ENCODE results near the gene MEGF9. TPM values are rescaled to one million over a fixed set of nuclear protein-coding genes. Genes with fewer than 3 reads are reported as not detected.

The MEGF9 gene
- total RNA-seq, 1 donor from 2014 or later: 17.7 TPM

- FAIRE-seq (no peak), DNase-seq (ENCODE audit: low read depth) (no peak)
- TF ChIP-seq CTCF (IDR thresholded peaks at IDR 0.05; ENCODE audit: insufficient read depth, low read depth, low read length): no peak
- no peak for TF ChIP-seq EZH2 (IDR thresholded peaks at IDR 0.05; ENCODE audit: insufficient read depth, low read length)
- Histone ChIP-seq H3K79me2 (ENCODE audit: insufficient read depth, low read length) (peaks cover 6% of the 10 kb centered on the region), H2AFZ (ENCODE audit: low read depth, low read length) (no peak overlapping the region), H3K9ac (ENCODE audit: low read length) (no peak overlapping the region), H3K4me2 (ENCODE audit: low read length) (no peak overlapping the region), H3K4me1 (ENCODE audit: insufficient read depth, low read length) (peaks cover 8% of the 10 kb centered on the region), H3K27me3 (ENCODE audit: insufficient read depth, low read length) (no peaks in the 10 kb centered on the region), H3K4me3 (ENCODE audit: insufficient read depth, low read depth, low read length) (no peak overlapping the region), H3K36me3 (ENCODE audit: insufficient read depth, low read length) (no peaks in the 10 kb centered on the region), H3K27ac (ENCODE audit: low read depth, low read length) (no peak overlapping the region), H4K20me1 (ENCODE audit: insufficient read depth, low read length) (no peaks in the 10 kb centered on the region), H3K9me3 (ENCODE audit: insufficient read depth, low read depth, low read length) (no peaks in the 10 kb centered on the region)
- no peaks in the 10 kb centered on the region for H3K27me3 Mint-ChIP-seq (ENCODE audit: low read depth, unreplicated experiment)
- peaks cover 3% of the 10 kb centered on the region for H3K36me3 Mint-ChIP-seq (ENCODE audit: low read depth, unreplicated experiment)
- H3K27ac Mint-ChIP-seq (ENCODE audit: unreplicated experiment): no peak overlapping the region
- H3K9me3 Mint-ChIP-seq (ENCODE audit: unreplicated experiment): no peaks in the 10 kb centered on the region
- H3K4me3 Mint-ChIP-seq (ENCODE audit: unreplicated experiment): no peak overlapping the region
- peaks cover 9% of the 10 kb centered on the region for H3K4me1 Mint-ChIP-seq (ENCODE audit: low read depth, unreplicated experiment)
Observed at GRCh38 chr9:120681121-120681520, 33.1 kb downstream of the MEGF9 start.

GRCh38 chr9:120680579-120680978, 33.7 kb downstream of the MEGF9 start:
- TF ChIP-seq CTCF (IDR thresholded peaks at IDR 0.05; ENCODE audit: insufficient read depth, low read depth, low read length): no peak
- no peak for TF ChIP-seq EZH2 (IDR thresholded peaks at IDR 0.05; ENCODE audit: insufficient read depth, low read length)
- Histone ChIP-seq H3K36me3 (ENCODE audit: insufficient read depth, low read length) (no peaks in the 10 kb centered on the region), H2AFZ (ENCODE audit: low read depth, low read length) (no peak overlapping the region), H3K9ac (ENCODE audit: low read length) (no peak overlapping the region), H3K27me3 (ENCODE audit: insufficient read depth, low read length) (no peaks in the 10 kb centered on the region), H3K4me2 (ENCODE audit: low read length) (no peak overlapping the region), H3K4me1 (ENCODE audit: insufficient read depth, low read length) (peaks cover 8% of the 10 kb centered on the region), H4K20me1 (ENCODE audit: insufficient read depth, low read length) (no peaks in the 10 kb centered on the region), H3K79me2 (ENCODE audit: insufficient read depth, low read length) (peaks cover 4% of the 10 kb centered on the region), H3K4me3 (ENCODE audit: insufficient read depth, low read depth, low read length) (no peak overlapping the region), H3K9me3 (ENCODE audit: insufficient read depth, low read depth, low read length) (no peaks in the 10 kb centered on the region), H3K27ac (ENCODE audit: low read depth, low read length) (no peak overlapping the region)
- no peak for DNase-seq (ENCODE audit: low read depth)
- FAIRE-seq: no peak
- peaks cover 9% of the 10 kb centered on the region for H3K4me1 Mint-ChIP-seq (ENCODE audit: low read depth, unreplicated experiment)
- peaks cover 3% of the 10 kb centered on the region for H3K36me3 Mint-ChIP-seq (ENCODE audit: low read depth, unreplicated experiment)
- H3K4me3 Mint-ChIP-seq (ENCODE audit: unreplicated experiment): no peak overlapping the region
- H3K9me3 Mint-ChIP-seq (ENCODE audit: unreplicated experiment): no peaks in the 10 kb centered on the region
- no peak overlapping the region for H3K27ac Mint-ChIP-seq (ENCODE audit: unreplicated experiment)
- H3K27me3 Mint-ChIP-seq (ENCODE audit: low read depth, unreplicated experiment): no peaks in the 10 kb centered on the region

GRCh38 chr9:120680161-120680560, 34.1 kb downstream of the MEGF9 start:
- DNase-seq (ENCODE audit: low read depth): no peak
- H3K36me3 Mint-ChIP-seq (ENCODE audit: low read depth, unreplicated experiment): peaks cover 3% of the 10 kb centered on the region
- TF ChIP-seq CTCF (IDR thresholded peaks at IDR 0.05; ENCODE audit: insufficient read depth, low read depth, low read length) (no peak), EZH2 (IDR thresholded peaks at IDR 0.05; ENCODE audit: insufficient read depth, low read length) (no peak)
- H3K27me3 Mint-ChIP-seq (ENCODE audit: low read depth, unreplicated experiment): no peaks in the 10 kb centered on the region
- FAIRE-seq: no peak
- Histone ChIP-seq H3K79me2 (ENCODE audit: insufficient read depth, low read length) (peaks cover 4% of the 10 kb centered on the region), H3K9me3 (ENCODE audit: insufficient read depth, low read depth, low read length) (no peaks in the 10 kb centered on the region), H3K36me3 (ENCODE audit: insufficient read depth, low read length) (no peaks in the 10 kb centered on the region), H3K9ac (ENCODE audit: low read length) (no peak overlapping the region), H3K27me3 (ENCODE audit: insufficient read depth, low read length) (no peaks in the 10 kb centered on the region), H4K20me1 (ENCODE audit: insufficient read depth, low read length) (no peaks in the 10 kb centered on the region), H3K4me3 (ENCODE audit: insufficient read depth, low read depth, low read length) (no peak overlapping the region), H3K4me1 (ENCODE audit: insufficient read depth, low read length) (peaks cover 8% of the 10 kb centered on the region), H3K4me2 (ENCODE audit: low read length) (no peak overlapping the region), H3K27ac (ENCODE audit: low read depth, low read length) (no peak overlapping the region), H2AFZ (ENCODE audit: low read depth, low read length) (no peak overlapping the region)
- H3K9me3 Mint-ChIP-seq (ENCODE audit: unreplicated experiment): no peaks in the 10 kb centered on the region
- H3K27ac Mint-ChIP-seq (ENCODE audit: unreplicated experiment): no peak overlapping the region
- H3K4me3 Mint-ChIP-seq (ENCODE audit: unreplicated experiment): no peak overlapping the region
- peaks cover 9% of the 10 kb centered on the region for H3K4me1 Mint-ChIP-seq (ENCODE audit: low read depth, unreplicated experiment)

All from astrocyte (in vitro differentiated cells and primary cell).